Spleen (tissue), 11 donors: ENCODE results near the gene AP1AR. TPM values are rescaled to one million over a fixed set of nuclear protein-coding genes. Genes with fewer than 3 reads are reported as not detected.

Source experiments
- DNase-seq: peaks from one replicate; pipeline ENCODE4 v3.0.0-alpha.2; 2020
- H3K27ac ChIP-seq, 8 donors: fragments of 200-600 bp; sonication (generic) in 7 of 8; 1 replicate in 4 of 8; 2 replicates in 4 of 8; pipeline versions ENCODE4 v1.5.0 to v1.8.0; 2016 to 2021; ENCODE audit warnings: inconsistent platforms in 4 of 8, mild to moderate bottlenecking in 4 of 8, moderate library complexity in 1 of 8
- H3K27me3 ChIP-seq, 7 donors: fragments of 200-600 bp; sonication (generic) in 6 of 7; replicated peaks in 1 of 7; 1 replicate in 4 of 7; 2 replicates in 3 of 7; pipeline versions ENCODE4 v1.5.0 to v1.8.0; 2016 to 2021; ENCODE audit warnings: inconsistent platforms in 3 of 7, mild to moderate bottlenecking in 1 of 7
- H3K36me3 ChIP-seq, 6 donors: fragments of 200-600 bp; sonication (generic) in 5 of 6; 1 replicate in 4 of 6; 2 replicates in 2 of 6; pipeline versions ENCODE4 v1.5.0 to v1.8.0; 2016 to 2021; ENCODE audit warnings: inconsistent platforms in 2 of 6
- H3K4me1 ChIP-seq, 6 donors: fragments of 200-600 bp; sonication (generic) in 5 of 6; 1 replicate in 3 of 6; 2 replicates in 3 of 6; pipeline versions ENCODE4 v1.5.0 to v1.8.0; 2016 to 2021; ENCODE audit warnings: inconsistent platforms in 3 of 6
- H3K4me3 ChIP-seq, 8 donors: fragments of 200-600 bp; sonication (generic) in 7 of 8; 1 replicate in 4 of 8; 2 replicates in 4 of 8; pipeline versions ENCODE4 v1.5.0 to v1.8.0; 2016 to 2021; ENCODE audit warnings: inconsistent platforms in 4 of 8, mild to moderate bottlenecking in 4 of 8, moderate library complexity in 2 of 8
- H3K9me3 ChIP-seq, 8 donors: fragments of 200-600 bp; sonication (generic) in 7 of 8; 1 replicate in 4 of 8; 2 replicates in 4 of 8; pipeline versions ENCODE4 v1.5.0 to v1.8.0; 2016 to 2021; ENCODE audit warnings: inconsistent platforms in 4 of 8
- POLR2A ChIP-seq, 3 donors: fragments of 450-650 bp; IDR thresholded peaks; one replicate each; pipeline ENCODE4 v1.5.1; 2017; ENCODE audit warnings: antibody characterized with exemption in 3 of 3, mild to moderate bottlenecking in 1 of 3
- POLR2AphosphoS5 ChIP-seq, 3 donors: sonication (generic); formaldehyde crosslinking; IDR thresholded peaks; one replicate each; pipeline ENCODE4 v1.5.1; 2017; ENCODE audit warnings: antibody characterized with exemption in 3 of 3
- WGBS, 5 donors: extraction: QIAGEN DNeasy Blood & Tissue Kit in 3 of 5; methylation state at CpG; one replicate each; pipeline versions ENCODE4 v1.1.5 to v1.1.7; 2013 to 2018; 5-methylcytosine and 5-hydroxymethylcytosine counted together
- intact Hi-C: fragments of 100-400 bp; cut with DNase I; formaldehyde crosslinking; loops from one replicate; pipeline ENCODE4 v1.15.0; 2023; ENCODE audit warnings: low total_unique reads
- polyA plus RNA-seq, 3 donors: library from polyadenylated mRNA; stranded (reverse); fragments of 200-250 nt; gene quantifications; one replicate each; pipeline ENCODE4 v1.2.1, GENCODE V29; 2013
- total RNA-seq, 7 donors: library from RNA; depleted of rRNA in 3 of 7; stranded (reverse); fragments of >200 nt in 3 of 7; fragmentation: NEBNext Ultra II Directional in 4 of 7; extraction: Animal tissue kit (Norgen Biotek cat#: 25700) in 4 of 7; gene quantifications; one replicate each; pipeline versions ENCODE4 v1.1.0 to v1.2.1, GENCODE V29; 2016 to 2021
- TF ChIP-seq, protein P1 (sequence below), 11 experiments: fragments of 200-600 bp in 7 of 11; fragments of 450-650 bp in 4 of 11; sonication (generic) in 4 of 11; IDR thresholded peaks in 8 of 11; conservative IDR thresholded peaks in 3 of 11; 1 replicate in 7 of 11; 2 replicates in 4 of 11; pipeline versions ENCODE4 v1.4.0 to v1.8.0; 2016 to 2021; ENCODE audit warnings: antibody characterized with exemption in 11 of 11, inconsistent platforms in 4 of 11, mild to moderate bottlenecking in 1 of 11
- donor health status: healthy with polysubstance abuse.
- donor health status: DM: no; HTN: no; CAD: no; lungs with moderate emphysema.
- donor health status: DM: no; HTN: no; CAD: no.
- donor health status: Bipolar disorder and iron deficiency.
- donor health status: healthy.
- donor health status: DM: no; HTN: no; CAD: no.
- donor health status: DM: yes; HTN: yes; CAD: no.

AP1AR gene
- total and polyA plus RNA-seq, 10 donors = 9.7 to 32.4 (median 21.5) TPM

DNA sequence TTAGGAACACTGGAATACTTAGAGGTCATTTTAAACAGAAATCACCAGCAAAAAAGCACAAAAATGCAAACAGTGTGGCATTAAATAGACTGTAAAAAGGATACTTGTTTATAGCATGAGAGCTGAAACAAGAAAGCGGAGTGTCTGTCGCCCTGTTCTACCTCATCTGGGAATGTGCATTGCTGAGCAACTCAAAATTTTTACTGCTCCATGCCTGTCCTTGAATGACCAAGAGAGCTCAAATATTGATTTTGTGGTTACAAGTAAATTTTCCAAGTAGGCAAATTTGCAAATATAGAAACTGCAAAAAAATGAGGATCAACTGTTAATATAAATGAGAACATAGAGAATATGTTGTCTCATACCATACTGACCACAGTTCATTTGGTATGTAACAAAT lies 25.5 kb downstream of the AP1AR start:
- whole genome bisulfite sequencing, 5 donors = 95 to 99% (median 97%) methylated on average over 2 of the region's 2 CpGs
- no peak for TF ChIP-seq POLR2A (IDR thresholded peaks at IDR 0.05)
- no peak for TF ChIP-seq POLR2AphosphoS5 (IDR thresholded peaks at IDR 0.05)
- TF ChIP-seq, protein P1, sequence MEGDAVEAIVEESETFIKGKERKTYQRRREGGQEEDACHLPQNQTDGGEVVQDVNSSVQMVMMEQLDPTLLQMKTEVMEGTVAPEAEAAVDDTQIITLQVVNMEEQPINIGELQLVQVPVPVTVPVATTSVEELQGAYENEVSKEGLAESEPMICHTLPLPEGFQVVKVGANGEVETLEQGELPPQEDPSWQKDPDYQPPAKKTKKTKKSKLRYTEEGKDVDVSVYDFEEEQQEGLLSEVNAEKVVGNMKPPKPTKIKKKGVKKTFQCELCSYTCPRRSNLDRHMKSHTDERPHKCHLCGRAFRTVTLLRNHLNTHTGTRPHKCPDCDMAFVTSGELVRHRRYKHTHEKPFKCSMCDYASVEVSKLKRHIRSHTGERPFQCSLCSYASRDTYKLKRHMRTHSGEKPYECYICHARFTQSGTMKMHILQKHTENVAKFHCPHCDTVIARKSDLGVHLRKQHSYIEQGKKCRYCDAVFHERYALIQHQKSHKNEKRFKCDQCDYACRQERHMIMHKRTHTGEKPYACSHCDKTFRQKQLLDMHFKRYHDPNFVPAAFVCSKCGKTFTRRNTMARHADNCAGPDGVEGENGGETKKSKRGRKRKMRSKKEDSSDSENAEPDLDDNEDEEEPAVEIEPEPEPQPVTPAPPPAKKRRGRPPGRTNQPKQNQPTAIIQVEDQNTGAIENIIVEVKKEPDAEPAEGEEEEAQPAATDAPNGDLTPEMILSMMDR (IDR thresholded peaks at IDR 0.05 in 8 of 11, conservative IDR thresholded peaks at IDR 0.05 in 3 of 11) = no peak
- H3K27me3 ChIP-seq = no peaks in the 10 kb centered on the region
- H3K4me3 ChIP-seq = no peak overlapping the region
- H3K4me1 ChIP-seq = no peaks in the 10 kb centered on the region
- peaks cover 0 to 33% (median 7%) of the 10 kb centered on the region in 6 donors for H3K36me3 ChIP-seq
- intact Hi-C loops = no loop called here
- H3K9me3 ChIP-seq = no peaks in the 10 kb centered on the region
- no peak overlapping the region for H3K27ac ChIP-seq
- DNase-seq = no peak

DNA sequence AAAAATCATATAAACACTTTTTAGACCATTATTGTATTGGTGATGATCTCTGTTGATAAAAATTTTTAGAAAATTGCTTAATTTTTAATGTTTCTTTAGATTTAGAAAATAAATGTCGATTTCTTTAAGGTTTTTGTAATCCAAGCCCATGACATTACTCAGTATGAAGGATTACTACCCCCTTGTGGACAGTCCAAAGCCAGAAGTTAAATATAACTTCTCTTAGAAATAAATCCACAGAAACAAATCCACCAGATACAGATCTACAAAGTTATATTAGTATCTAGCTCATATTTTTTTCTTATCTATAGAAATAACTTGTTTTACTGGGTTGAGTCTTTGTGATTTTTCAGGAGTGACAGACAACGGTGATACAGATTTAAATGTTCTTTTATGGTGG lies 35.2 kb downstream of the AP1AR start:
- Histone ChIP-seq H3K27ac (no peak overlapping the region), H3K9me3 (no peaks in the 10 kb centered on the region), H3K4me3 (no peak overlapping the region), H3K4me1 (no peaks in the 10 kb centered on the region), H3K36me3 (peaks cover 0 to 42% (median 0%) of the 10 kb centered on the region in 6 donors), H3K27me3 (no peaks in the 10 kb centered on the region)
- no peak for DNase-seq
- TF ChIP-seq, protein P1 (IDR thresholded peaks at IDR 0.05 in 8 of 11, conservative IDR thresholded peaks at IDR 0.05 in 3 of 11) = peak in 7 of 11 experiments; percentile 21 to 42 (median 31)
- no peak for TF ChIP-seq POLR2AphosphoS5 (IDR thresholded peaks at IDR 0.05)
- no peak for TF ChIP-seq POLR2A (IDR thresholded peaks at IDR 0.05)
- 74 to 85% (median 79%) methylated on average over 2 of the region's 2 CpGs for WGBS, 5 donors
- intact Hi-C loops = no loop called here

DNA sequence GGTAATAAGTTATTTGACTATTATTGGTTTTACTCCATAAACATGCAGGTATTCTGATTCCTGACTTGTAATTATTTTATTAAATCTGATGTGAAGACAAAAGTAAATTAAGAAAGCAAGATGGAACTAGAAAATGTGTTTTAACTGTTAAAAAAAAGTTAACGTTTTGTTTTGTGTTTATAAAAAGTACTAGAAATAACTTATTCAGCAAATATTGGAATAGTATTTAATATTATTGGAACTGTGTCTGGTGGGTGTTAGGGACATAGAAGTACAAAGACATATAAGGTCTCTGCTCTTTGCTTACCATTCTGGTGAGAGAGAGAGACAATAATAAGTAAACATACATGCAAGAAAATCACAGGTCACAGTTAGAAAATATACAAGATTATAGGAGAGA lies 38.5 kb downstream of the AP1AR start:
- no peak for DNase-seq
- Histone ChIP-seq H3K4me3 (no peak overlapping the region), H3K27ac (no peak overlapping the region), H3K4me1 (peaks cover 0 to 8% (median 0%) of the 10 kb centered on the region in 6 donors), H3K36me3 (peaks cover 0 to 29% (median 0%) of the 10 kb centered on the region in 6 donors), H3K9me3 (no peaks in the 10 kb centered on the region), H3K27me3 (no peaks in the 10 kb centered on the region)
- WGBS, 5 donors = 82 to 93% (median 89%) methylated on average over 1 of the region's 1 CpG
- no peak for TF ChIP-seq POLR2AphosphoS5 (IDR thresholded peaks at IDR 0.05)
- TF ChIP-seq, protein P1 (IDR thresholded peaks at IDR 0.05 in 8 of 11, conservative IDR thresholded peaks at IDR 0.05 in 3 of 11) = no peak
- TF ChIP-seq POLR2A (IDR thresholded peaks at IDR 0.05) = no peak
- intact Hi-C loops = no loop called here

DNA sequence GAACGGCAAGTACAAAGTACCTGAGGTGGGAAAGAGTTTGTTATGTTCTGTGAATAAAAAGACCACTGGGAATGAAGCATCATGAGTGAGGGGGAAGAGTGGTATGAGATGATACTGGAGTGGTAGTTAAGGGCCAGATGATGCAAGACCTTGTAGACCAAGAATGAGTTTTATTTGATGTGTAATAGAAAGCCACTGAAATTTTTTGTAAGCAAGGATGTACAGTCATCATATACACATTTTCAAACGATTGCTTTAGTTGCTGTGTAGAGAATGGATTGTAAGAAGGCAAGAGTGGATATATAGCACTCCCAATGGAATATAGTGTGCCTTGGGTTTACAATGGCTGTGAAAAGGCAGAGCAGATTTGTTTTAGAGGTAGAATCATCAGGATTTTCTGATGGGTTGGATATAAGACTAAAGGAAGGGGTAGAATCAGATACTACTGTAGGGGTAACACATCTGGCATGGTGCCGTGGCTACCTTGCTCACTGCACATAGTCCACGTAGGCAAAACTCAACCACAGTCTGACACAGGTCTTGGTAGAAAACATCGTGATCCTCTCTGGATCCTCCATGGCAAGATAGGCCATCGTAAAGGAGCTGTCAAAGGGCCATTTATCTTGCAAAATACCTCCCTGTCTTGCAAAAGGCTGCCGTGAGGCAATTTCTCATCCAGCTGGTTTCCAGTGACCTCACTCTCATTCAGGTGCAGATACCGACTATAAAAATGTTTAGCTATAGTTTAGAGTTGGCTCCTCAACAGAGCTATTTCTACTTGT lies 39.2 kb downstream of the AP1AR start:
- H3K9me3 ChIP-seq = no peaks in the 10 kb centered on the region
- no peak for TF ChIP-seq POLR2A (IDR thresholded peaks at IDR 0.05)
- TF ChIP-seq, protein P1 (IDR thresholded peaks at IDR 0.05 in 8 of 11, conservative IDR thresholded peaks at IDR 0.05 in 3 of 11) = no peak
- no peak for TF ChIP-seq POLR2AphosphoS5 (IDR thresholded peaks at IDR 0.05)
- 70 to 93% (median 84%) methylated on average over 8 of the region's 8 CpGs for WGBS, 5 donors
- peaks cover 0 to 32% (median 2%) of the 10 kb centered on the region in 6 donors for H3K36me3 ChIP-seq
- no peak overlapping the region for H3K4me3 ChIP-seq
- DNase-seq = no peak
- H3K27ac ChIP-seq = no peak overlapping the region
- H3K4me1 ChIP-seq = peaks cover 0 to 8% (median 0%) of the 10 kb centered on the region in 6 donors
- H3K27me3 ChIP-seq = no peaks in the 10 kb centered on the region
- intact Hi-C loops = no loop called here
